HepG2 (cell line): ENCODE measurements around the gene URGCP. TPM values are rescaled to one million over a fixed set of nuclear protein-coding genes. Genes with fewer than 3 reads are reported as not detected.

Source experiments
- ATF1 ChIP-seq: IDR thresholded peaks from 2 replicates; pipeline ENCODE4 v1.6.1; 2016; ENCODE audit warnings: mild to moderate bottlenecking, control low read depth
- IRF9 ChIP-seq: sonication (generic); formaldehyde crosslinking; IDR thresholded peaks from 2 replicates; pipeline ENCODE4 v1.8.0; 2022; ENCODE audit warnings: missing genetic modification reagents, mild to moderate bottlenecking, borderline replicate concordance
- MBD4 ChIP-seq: IDR thresholded peaks from 2 replicates; pipeline ENCODE4 v1.6.1; 2012; ENCODE audit warnings: low read length, inconsistent platforms, borderline replicate concordance
- NR3C1 ChIP-seq: sonication (generic); formaldehyde crosslinking; IDR thresholded peaks from 2 replicates; pipeline ENCODE4 v1.4.0; 2020; ENCODE audit warnings: missing genetic modification reagents
- PATZ1 ChIP-seq: sonication (generic); formaldehyde crosslinking; IDR thresholded peaks from 2 replicates; pipeline ENCODE4 v1.4.0; 2020; ENCODE audit warnings: missing genetic modification reagents
- RCOR2 ChIP-seq: IDR thresholded peaks from 2 replicates; pipeline ENCODE4 v1.6.1; 2016; ENCODE audit warnings: missing biosample characterization, missing genetic modification reagents
- ZNF318 ChIP-seq: sonication (generic); formaldehyde crosslinking; IDR thresholded peaks from 2 replicates; pipeline ENCODE4 v1.4.0; 2020; ENCODE audit warnings: mild to moderate bottlenecking, missing genetic modification reagents
- ZNF510 ChIP-seq: sonication (generic); formaldehyde crosslinking; IDR thresholded peaks from 2 replicates; pipeline ENCODE4 v1.4.0; 2020; ENCODE audit warnings: low read depth, mild to moderate bottlenecking, missing genetic modification reagents
- ZNF703 ChIP-seq: sonication (generic); formaldehyde crosslinking; IDR thresholded peaks from 2 replicates; pipeline ENCODE4 v1.5.1; 2020; ENCODE audit warnings: missing genetic modification reagents, mild to moderate bottlenecking, moderate library complexity, borderline replicate concordance
- polyA plus RNA-seq, 8 experiments: library from polyadenylated mRNA; depleted of rRNA in 3 of 8; stranded (reverse) in 7 of 8; unstranded in 1 of 8; fragments of >200 nt; fragmentation: Illumina TruSeq in 4 of 8; extraction: Trizol in 4 of 8; gene quantifications; 2 replicates each; pipeline versions ENCODE4 v1.2.1 to v1.2.3, GENCODE V29; 2011 to 2016; ENCODE audit warnings: low read depth in 4 of 8, missing spikeins in 1 of 8, mixed read lengths in 1 of 8; ENCODE audit not compliant: insufficient read depth in 1 of 8
- total RNA-seq, 5 experiments: library from RNA; depleted of rRNA; stranded (reverse); fragments of >200 nt; fragmentation: Illumina TruSeq; extraction: Trizol; gene quantifications; 2 replicates each; pipeline ENCODE4 v1.2.3, GENCODE V29; 2016; ENCODE audit warnings: low read depth in 1 of 5

URGCP gene
- total and polyA plus RNA-seq, 2 of the 13 experiments (the other 11 are each of a cell fraction or from before 2014, with no cell fraction given), result 22.3 to 25.8 TPM

- TF ChIP-seq MBD4 (no peak), RCOR2 (CRISPR knock-in tag) (peak; percentile 86), PATZ1 (CRISPR knock-in tag) (peak; percentile 80), IRF9 (CRISPR knock-in tag) (0 out of 2 replicates have a peak, but pooled peaks have one; percentile 50), ATF1 (CRISPR knock-in tag) (peak; percentile 43; the same call in 1 of the 2 replicates), ZNF318 (CRISPR knock-in tag) (no peak), NR3C1 (CRISPR knock-in tag) (no peak), ZNF703 (CRISPR knock-in tag) (no peak), ZNF510 (CRISPR knock-in tag) (no peak)
Observed at GRCh38 chr7:43905209-43905946, 1.0 kb downstream of the URGCP start (continued).
